Measurements from ENCODE around the gene KCTD14. TPM values are rescaled to one million over a fixed set of nuclear protein-coding genes. Genes with fewer than 3 reads are reported as not detected.
"Not testable (repeated sequence)": the region's sequence is repeated elsewhere in the genome, so short reads cannot be mapped to it uniquely, and the experiment has no call there.

KCTD14 gene
- total and polyA plus RNA-seq, 7 experiments from 2014 or later: 0.19 to 0.50 (median 0.28) TPM; not detected in 4

GRCh38 chr11:78030429-78031325 is 7.6 kb upstream of the KCTD14 start:
- H3K9me3 Mint-ChIP-seq: peaks cover 0 to 3% (median 0%) of the 10 kb centered on the region in 11 donors
- no peak for DNase-seq

GRCh38 chr11:78028423-78028822 is 5.3 kb upstream of the KCTD14 start:
- H3K27me3 Mint-ChIP-seq; H3K9me3 ChIP-seq (ENCODE audit: control insufficient read depth in 2 of 3, low read length in 3 of 3); H3K4me3 ChIP-seq (ENCODE audit: low read length); H3K27ac Mint-ChIP-seq; H3K4me1 Mint-ChIP-seq; H3K4me1 ChIP-seq (ENCODE audit: control insufficient read depth in 2 of 2, insufficient read depth in 2 of 2, low read length in 2 of 2); DNase-seq; ATAC-seq; H3K4me3 Mint-ChIP-seq; H3K27me3 ChIP-seq (ENCODE audit: control insufficient read depth in 2 of 2, insufficient read depth in 2 of 2, low read length in 2 of 2); H3K36me3 Mint-ChIP-seq; H3K27ac ChIP-seq (ENCODE audit: low read depth, low read length); H3K36me3 ChIP-seq (ENCODE audit: control insufficient read depth in 2 of 3, insufficient read depth in 3 of 3, low read length in 3 of 3); H3K9me3 Mint-ChIP-seq; intact Hi-C loops (cut with micrococcal nuclease): not testable (repeated sequence)
- ChIA-PET POLR2A (interaction anchor here (0.5 kb wide), 1 partner anchor 10 kb away, joined by 3 read pairs; no protein-coding TSS in a partner anchor), CTCF (interaction anchor here (0.8 kb wide), 1 partner anchor 839 kb away, joined by 3 read pairs; no protein-coding TSS in a partner anchor)

More at GRCh38 chr11:78030429-78031325, 7.6 kb upstream of the KCTD14 start:
- no peaks in the 10 kb centered on the region for H3K36me3 Mint-ChIP-seq
- H3K27me3 ChIP-seq (ENCODE audit: control insufficient read depth in 2 of 2, insufficient read depth in 2 of 2, low read length in 2 of 2): no peaks in the 10 kb centered on the region
- POLR2A ChIA-PET: no interaction called here
- no peaks in the 10 kb centered on the region for H3K4me1 ChIP-seq (ENCODE audit: control insufficient read depth in 2 of 2, insufficient read depth in 2 of 2, low read length in 2 of 2)
- CTCF ChIA-PET: interaction anchor here (0.7 kb wide), 1 partner anchor 545 kb away, joined by 6 read pairs; no protein-coding TSS in a partner anchor
- H3K4me3 ChIP-seq (ENCODE audit: low read length): no peak overlapping the region
- no peaks in the 10 kb centered on the region for H3K36me3 ChIP-seq (ENCODE audit: control insufficient read depth in 2 of 3, insufficient read depth in 3 of 3, low read length in 3 of 3)
- no peak for ATAC-seq
- intact Hi-C loops (cut with micrococcal nuclease): no loop called here
- no peaks in the 10 kb centered on the region for H3K9me3 ChIP-seq (ENCODE audit: control insufficient read depth in 2 of 3, low read length in 3 of 3)
- peaks cover 0 to 8% (median 0%) of the 10 kb centered on the region in 5 donors for H3K27me3 Mint-ChIP-seq
- H3K4me3 Mint-ChIP-seq: no peak overlapping the region
- H3K27ac ChIP-seq (ENCODE audit: low read depth, low read length): no peak overlapping the region
- no peak overlapping the region for H3K27ac Mint-ChIP-seq
- peaks cover 0 to 1% (median 0%) of the 10 kb centered on the region in 7 donors for H3K4me1 Mint-ChIP-seq

DNA sequence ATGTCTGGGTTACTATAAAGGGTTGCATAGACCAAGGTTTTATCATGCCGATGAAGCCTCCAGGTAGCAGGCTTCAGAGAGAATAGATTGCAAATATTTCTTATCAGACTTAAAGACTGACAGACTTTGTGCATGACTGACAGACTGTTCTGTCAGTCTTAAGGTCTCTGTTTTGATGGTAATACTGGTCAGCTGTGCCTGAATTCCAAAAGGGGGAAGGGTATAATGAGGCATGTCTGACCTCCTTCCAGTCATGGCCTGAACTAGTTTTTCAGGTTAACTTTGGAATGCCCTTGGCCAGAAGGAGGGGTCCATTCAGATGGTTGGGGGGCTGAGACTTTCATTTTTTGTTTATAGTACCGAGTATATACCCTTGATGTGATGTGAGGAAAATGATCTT is 4.7 kb upstream of the KCTD14 start:
- CTCF ChIA-PET: no interaction called here
- POLR2A ChIA-PET: interaction anchor here (0.5 kb wide), 1 partner anchor 9 kb away, joined by 3 read pairs; no protein-coding TSS in a partner anchor
- intact Hi-C loops (cut with micrococcal nuclease): no loop called here

GRCh38 chr11:78025378-78025777 is 2.3 kb upstream of the KCTD14 start:
- Mint-ChIP-seq H3K36me3 (no peaks in the 10 kb centered on the region), H3K4me3 (no peak overlapping the region), H3K9me3 (no peaks in the 10 kb centered on the region), H3K27me3 (peaks cover 16 to 26% (median 20%) of the 10 kb centered on the region in 5 donors), H3K27ac (no peak overlapping the region), H3K4me1 (peaks cover 0 to 5% (median 0%) of the 10 kb centered on the region in 7 donors)
- H3K27ac ChIP-seq (ENCODE audit: low read depth, low read length): no peak overlapping the region
- H3K9me3 ChIP-seq (ENCODE audit: control insufficient read depth in 2 of 3, low read length in 3 of 3): no peaks in the 10 kb centered on the region
- H3K4me1 ChIP-seq (ENCODE audit: control insufficient read depth in 2 of 2, insufficient read depth in 2 of 2, low read length in 2 of 2): no peaks in the 10 kb centered on the region
- ChIA-PET POLR2A (no interaction called here), CTCF (no interaction called here)
- H3K4me3 ChIP-seq (ENCODE audit: low read length): no peak overlapping the region
- ATAC-seq (no peak), DNase-seq (no peak)
- H3K27me3 ChIP-seq (ENCODE audit: control insufficient read depth in 2 of 2, insufficient read depth in 2 of 2, low read length in 2 of 2): no peaks in the 10 kb centered on the region
- intact Hi-C loops (cut with micrococcal nuclease): no loop called here
- H3K36me3 ChIP-seq (ENCODE audit: control insufficient read depth in 2 of 3, insufficient read depth in 3 of 3, low read length in 3 of 3): no peaks in the 10 kb centered on the region

More for the DNA sequence above, 4.7 kb upstream of the KCTD14 start:
- Histone ChIP-seq H3K4me3 (ENCODE audit: low read length) (no peak overlapping the region), H3K27me3 (ENCODE audit: control insufficient read depth in 2 of 2, insufficient read depth in 2 of 2, low read length in 2 of 2) (no peaks in the 10 kb centered on the region), H3K9me3 (ENCODE audit: control insufficient read depth in 2 of 3, low read length in 3 of 3) (no peaks in the 10 kb centered on the region), H3K27ac (ENCODE audit: low read depth, low read length) (no peak overlapping the region), H3K4me1 (ENCODE audit: control insufficient read depth in 2 of 2, insufficient read depth in 2 of 2, low read length in 2 of 2) (no peaks in the 10 kb centered on the region), H3K36me3 (ENCODE audit: control insufficient read depth in 2 of 3, insufficient read depth in 3 of 3, low read length in 3 of 3) (no peaks in the 10 kb centered on the region)
- peaks cover 3 to 13% (median 8%) of the 10 kb centered on the region in 5 donors for H3K27me3 Mint-ChIP-seq
- no peak for ATAC-seq
- H3K36me3 Mint-ChIP-seq: no peaks in the 10 kb centered on the region
- H3K4me3 Mint-ChIP-seq: no peak overlapping the region
- peaks cover 0 to 3% (median 0%) of the 10 kb centered on the region in 7 donors for H3K4me1 Mint-ChIP-seq
- DNase-seq: no peak
- no peaks in the 10 kb centered on the region for H3K9me3 Mint-ChIP-seq
- H3K27ac Mint-ChIP-seq: no peak overlapping the region

- no peak overlapping the region for H3K27ac Mint-ChIP-seq
These were observed 350 bp upstream of the KCTD14 start for GRCh38 chr11:78023426-78023825.

DNA sequence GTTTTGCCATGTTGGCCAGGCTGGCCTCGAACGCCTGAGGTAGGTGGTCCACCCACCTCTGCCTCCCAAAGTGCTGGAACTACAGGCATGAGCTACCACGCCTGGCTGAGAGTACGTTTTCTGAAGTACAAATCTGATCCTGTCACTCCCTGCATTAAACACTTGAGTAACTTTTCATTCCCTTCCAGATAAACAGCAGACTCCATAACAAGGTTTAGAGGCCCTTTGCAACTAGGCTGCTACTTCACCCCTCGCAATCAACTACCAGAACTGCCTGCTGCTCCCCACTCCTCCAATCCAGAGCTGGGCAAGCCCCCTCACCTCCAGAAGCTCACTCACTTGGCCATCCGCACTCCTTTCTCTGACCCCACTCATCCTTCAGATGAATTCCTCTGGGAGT is 1.5 kb downstream of the KCTD14 start:
- intact Hi-C loops (cut with micrococcal nuclease): no loop called here

More at GRCh38 chr11:78023426-78023825, 350 bp upstream of the KCTD14 start:
- no peaks in the 10 kb centered on the region for H3K4me1 ChIP-seq (ENCODE audit: control insufficient read depth in 2 of 2, insufficient read depth in 2 of 2, low read length in 2 of 2)
- ChIA-PET CTCF (no interaction called here), POLR2A (no interaction called here)
- Mint-ChIP-seq H3K4me1 (peaks cover 0 to 5% (median 0%) of the 10 kb centered on the region in 7 donors), H3K27me3 (peaks cover 16 to 28% (median 23%) of the 10 kb centered on the region in 5 donors), H3K9me3 (no peaks in the 10 kb centered on the region), H3K36me3 (no peaks in the 10 kb centered on the region), H3K4me3 (no peak overlapping the region)
- H3K9me3 ChIP-seq (ENCODE audit: control insufficient read depth in 2 of 3, low read length in 3 of 3): no peaks in the 10 kb centered on the region
- H3K27ac ChIP-seq (ENCODE audit: low read depth, low read length): no peak overlapping the region
- H3K36me3 ChIP-seq (ENCODE audit: control insufficient read depth in 2 of 3, insufficient read depth in 3 of 3, low read length in 3 of 3): no peaks in the 10 kb centered on the region
- intact Hi-C loops (cut with micrococcal nuclease): no loop called here
- no peak overlapping the region for H3K4me3 ChIP-seq (ENCODE audit: low read length)
- ATAC-seq (no peak), DNase-seq (no peak)
- no peaks in the 10 kb centered on the region for H3K27me3 ChIP-seq (ENCODE audit: control insufficient read depth in 2 of 2, insufficient read depth in 2 of 2, low read length in 2 of 2)

More for the DNA sequence above, 1.5 kb downstream of the KCTD14 start:
- DNase-seq (no peak), ATAC-seq (no peak)
- Histone ChIP-seq H3K36me3 (ENCODE audit: control insufficient read depth in 2 of 3, insufficient read depth in 3 of 3, low read length in 3 of 3) (no peaks in the 10 kb centered on the region), H3K4me1 (ENCODE audit: control insufficient read depth in 2 of 2, insufficient read depth in 2 of 2, low read length in 2 of 2) (no peaks in the 10 kb centered on the region), H3K27ac (ENCODE audit: low read depth, low read length) (no peak overlapping the region), H3K4me3 (ENCODE audit: low read length) (no peak overlapping the region), H3K27me3 (ENCODE audit: control insufficient read depth in 2 of 2, insufficient read depth in 2 of 2, low read length in 2 of 2) (no peaks in the 10 kb centered on the region), H3K9me3 (ENCODE audit: control insufficient read depth in 2 of 3, low read length in 3 of 3) (no peaks in the 10 kb centered on the region)
- ChIA-PET POLR2A (no interaction called here), CTCF (no interaction called here)
- H3K9me3 Mint-ChIP-seq: no peaks in the 10 kb centered on the region
- no peak overlapping the region for H3K27ac Mint-ChIP-seq
- H3K27me3 Mint-ChIP-seq: peaks cover 16 to 29% (median 23%) of the 10 kb centered on the region in 5 donors
- peaks cover 0 to 5% (median 0%) of the 10 kb centered on the region in 7 donors for H3K4me1 Mint-ChIP-seq
- no peak overlapping the region for H3K4me3 Mint-ChIP-seq
- H3K36me3 Mint-ChIP-seq: no peaks in the 10 kb centered on the region
